GM21360 (cell line): Measurements from ENCODE around the gene FAM20C.

Source experiments
- ATAC-seq: cut with Tn5 transposase; IDR thresholded peaks from one replicate; pipeline ENCODE4 v1.9.1; 2021; ENCODE audit warnings: mild to moderate bottlenecking, moderate library complexity; ENCODE audit not compliant: unreplicated experiment

The FAM20C gene

DNA sequence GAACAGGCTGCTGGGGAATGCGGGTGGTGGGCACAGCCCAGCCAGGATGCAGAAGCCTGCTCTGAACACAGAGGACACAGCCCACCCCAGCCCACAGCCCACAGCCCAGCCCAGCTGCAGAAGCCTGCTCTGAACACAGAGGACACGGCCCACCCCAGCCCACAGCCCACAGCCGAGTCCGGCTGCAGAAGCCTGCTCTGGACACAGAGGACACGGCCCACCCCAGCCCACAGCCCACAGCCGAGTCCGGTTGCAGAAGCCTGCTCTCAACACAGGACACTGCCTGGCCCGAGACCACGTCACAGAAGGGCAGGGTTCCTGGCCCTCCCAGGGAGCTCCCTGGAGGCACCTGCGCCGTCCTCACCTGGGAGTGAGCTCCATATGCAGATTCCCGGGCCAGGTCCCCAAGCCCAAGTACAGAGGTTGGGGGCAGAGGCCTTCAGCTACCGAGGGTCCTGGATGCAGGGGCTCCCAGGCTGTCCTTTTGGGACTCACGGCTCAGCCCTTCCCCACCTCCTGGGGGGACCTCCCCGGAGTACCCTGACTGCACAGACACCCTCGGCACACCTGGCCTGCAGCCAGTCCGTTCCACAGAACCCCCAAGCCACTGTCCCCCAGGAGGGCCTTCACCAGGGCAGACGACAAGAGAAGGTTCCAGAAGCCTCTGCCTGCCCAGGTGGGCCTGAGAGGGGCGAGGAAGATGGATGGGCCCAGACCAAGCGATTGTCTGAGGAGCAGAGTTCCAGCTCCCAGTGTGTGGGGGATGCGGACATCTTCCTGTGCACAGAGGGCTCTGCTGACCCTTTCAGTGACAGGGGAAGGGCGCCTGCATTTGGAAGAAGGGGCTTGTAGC, 73.9 kb downstream of the FAM20C start:
- no peak for ATAC-seq

DNA sequence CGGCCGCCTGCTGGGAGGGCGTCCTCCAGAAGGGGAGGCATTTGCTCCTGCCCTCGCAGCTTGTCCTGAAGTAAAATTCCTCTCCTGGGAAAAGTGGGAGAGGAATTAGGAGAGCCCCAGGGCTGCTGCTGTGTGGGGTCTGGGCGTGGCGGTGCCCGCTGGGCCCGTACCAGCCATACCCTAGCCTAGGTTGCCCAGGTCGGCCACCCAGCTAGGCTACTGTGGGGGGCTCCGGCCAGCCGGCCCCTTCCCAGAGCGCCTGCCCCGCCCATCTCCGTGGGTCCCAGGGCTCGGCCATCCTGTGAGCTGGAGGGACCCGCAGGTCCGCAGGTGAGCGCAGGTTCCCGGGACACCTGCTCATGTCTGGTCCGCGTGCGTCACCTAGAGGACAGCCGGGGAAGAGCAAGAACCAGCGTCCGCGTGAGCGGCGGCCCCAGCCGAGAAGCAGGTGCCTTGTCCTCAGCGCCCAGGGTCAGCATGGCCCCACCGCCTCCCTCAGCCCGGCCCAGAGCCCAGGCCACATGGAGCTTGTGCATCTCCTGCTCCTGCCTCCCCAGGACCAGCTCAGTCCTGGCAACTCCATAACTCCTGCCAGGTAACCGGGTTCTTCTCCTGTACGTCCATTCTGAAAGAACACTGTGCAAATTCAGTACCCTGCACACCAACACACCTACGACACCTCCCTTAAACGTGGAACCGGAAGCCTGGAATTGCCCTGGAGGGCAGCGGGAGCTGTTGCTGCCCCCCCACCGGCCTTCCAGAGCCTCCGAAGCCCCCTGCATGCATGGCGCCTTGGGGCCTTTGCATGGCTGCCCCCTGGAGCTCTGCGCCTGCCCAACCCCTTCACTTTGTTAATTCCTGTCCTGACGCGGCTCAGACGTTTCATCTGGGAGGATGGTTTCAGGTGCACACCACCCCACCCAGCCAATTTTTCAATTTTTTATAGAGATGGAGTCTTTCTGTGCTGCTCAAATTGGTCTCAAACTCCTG, 74.8 kb downstream of the FAM20C start:
- ATAC-seq: no peak

DNA sequence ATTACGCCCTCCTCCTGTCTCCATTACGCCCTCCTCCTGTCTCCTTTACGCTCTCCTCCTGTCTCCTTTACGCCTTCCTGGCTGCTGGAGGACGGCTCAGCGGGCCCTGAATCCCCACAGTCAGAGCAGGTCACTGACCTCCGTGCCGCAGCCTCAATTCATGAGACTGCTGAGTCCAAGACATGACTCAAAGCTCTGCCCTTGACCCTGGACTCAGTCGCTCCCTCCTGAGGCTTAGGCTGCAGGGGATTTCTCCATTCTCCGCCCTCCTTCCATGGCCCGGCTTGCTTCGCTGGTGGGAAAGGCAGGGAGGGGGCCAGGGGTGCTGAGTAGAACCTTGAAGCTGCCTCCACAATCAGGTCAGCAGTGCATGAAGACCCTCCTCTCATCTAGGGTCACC, 76.6 kb downstream of the FAM20C start:
- ATAC-seq: no peak

DNA sequence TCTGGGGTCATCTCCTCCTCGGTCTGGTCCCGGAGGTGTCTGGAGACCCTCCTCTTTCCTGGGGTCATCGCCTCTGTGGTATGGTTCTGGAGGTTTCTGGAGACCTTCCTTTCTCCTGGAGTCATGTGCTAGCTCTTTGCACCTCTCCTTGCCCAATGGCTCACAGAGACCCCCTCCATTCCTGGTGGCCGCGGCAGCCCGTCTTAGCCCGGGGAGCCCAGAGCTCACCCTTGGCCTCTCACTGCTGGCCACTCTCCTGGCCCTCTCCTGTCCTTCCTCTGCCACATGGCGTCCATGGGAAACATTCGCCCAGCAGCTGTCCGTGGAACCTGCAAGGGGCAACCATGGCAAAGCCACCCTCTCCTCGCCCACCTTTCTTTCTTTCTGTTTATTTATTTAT, 77.3 kb downstream of the FAM20C start:
- no peak for ATAC-seq

DNA sequence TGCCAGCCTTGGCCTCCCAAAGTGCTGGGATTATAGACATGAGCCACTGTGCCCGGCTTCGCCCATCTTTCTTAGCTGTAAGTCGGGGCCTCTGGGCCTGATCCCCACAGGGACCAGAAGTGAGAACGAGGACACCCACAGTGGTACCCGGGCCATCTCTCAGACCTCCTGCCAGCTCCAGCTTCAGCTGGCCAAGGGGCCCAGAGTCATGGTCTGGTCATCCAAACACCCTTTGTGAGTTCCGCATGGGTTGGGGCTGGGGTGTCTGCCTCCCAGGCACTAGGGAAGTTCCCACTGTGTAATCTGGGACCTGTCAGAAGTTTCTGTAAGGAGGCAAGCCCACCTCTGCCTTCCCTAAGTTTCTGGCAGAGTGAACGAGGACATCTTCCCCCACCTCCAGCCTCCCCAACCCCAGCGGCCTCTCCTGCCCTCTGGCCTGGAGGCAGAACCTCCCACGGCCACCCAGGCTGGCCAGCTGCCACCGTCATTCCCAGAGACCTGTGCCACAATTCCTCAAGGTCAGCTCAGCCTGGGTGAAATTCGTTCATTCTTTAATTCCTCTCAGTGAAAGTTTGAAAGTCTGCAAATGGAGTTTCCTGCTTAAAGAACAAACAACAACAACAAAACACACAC, 78.1 kb downstream of the FAM20C start:
- no peak for ATAC-seq

DNA sequence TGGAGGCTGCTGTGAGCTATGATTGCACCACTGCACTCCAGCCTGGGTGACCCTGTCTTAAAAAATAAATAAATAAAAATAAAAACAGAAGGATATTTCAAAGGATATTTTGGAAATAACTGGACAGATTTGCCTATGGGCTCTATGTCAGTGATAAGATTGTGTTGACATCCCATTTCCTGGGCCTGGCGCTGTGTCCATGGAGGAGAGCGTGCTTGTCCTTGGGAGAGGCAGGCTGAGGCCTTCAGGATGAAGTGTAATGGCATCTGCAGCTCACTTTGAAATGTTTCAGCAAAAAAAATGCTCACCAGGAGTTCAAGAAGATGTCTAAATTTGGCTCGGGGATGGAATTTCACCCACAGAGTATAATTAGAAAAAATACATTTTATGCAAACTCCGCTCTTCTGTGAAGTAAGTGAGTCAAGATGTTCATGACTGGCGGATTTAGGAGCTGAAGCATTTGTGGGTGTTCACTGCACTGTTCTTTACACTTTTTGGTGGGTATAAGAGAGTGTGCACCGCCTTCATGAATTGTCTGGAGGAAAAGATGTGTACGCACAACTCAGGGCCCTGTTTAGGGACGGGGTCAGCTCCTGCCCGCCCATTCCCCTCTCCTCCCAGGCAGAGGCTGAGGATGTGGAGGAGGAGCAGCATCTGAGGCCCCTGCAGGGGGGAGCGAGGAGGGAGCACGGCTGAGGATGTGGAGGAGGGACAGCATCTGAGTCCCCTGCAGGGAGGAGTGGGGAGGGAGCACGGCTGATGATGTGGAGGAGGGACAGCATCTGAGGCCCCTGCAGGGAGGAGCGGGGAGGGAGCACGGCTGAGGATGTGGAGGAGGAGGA, 79.1 kb downstream of the FAM20C start:
- no peak for ATAC-seq

DNA sequence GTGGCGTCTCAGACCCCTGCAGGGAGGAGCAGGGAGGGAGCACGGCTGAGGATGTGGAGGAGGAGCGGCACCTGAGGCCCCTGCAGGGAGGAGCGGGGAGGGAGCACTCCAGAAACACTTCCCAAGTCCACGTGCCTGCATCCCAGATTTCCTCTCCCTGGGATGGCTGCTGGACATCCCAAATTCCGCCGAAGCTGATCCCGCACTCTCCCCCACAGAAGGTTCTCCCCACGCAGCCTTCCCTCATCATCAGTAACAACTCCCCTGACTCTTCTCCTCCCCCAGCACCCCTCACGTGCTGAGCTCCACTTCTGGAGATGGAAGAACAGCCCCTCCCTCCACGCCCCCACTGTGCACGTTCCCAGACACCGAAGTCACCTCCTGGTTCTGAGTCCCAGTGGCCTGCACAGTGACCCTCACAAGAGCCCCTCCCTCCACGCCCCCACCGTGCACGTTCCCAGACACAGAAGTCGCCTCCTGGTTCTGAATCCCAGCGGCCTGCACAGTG, 79.8 kb downstream of the FAM20C start:
- ATAC-seq: no peak

DNA sequence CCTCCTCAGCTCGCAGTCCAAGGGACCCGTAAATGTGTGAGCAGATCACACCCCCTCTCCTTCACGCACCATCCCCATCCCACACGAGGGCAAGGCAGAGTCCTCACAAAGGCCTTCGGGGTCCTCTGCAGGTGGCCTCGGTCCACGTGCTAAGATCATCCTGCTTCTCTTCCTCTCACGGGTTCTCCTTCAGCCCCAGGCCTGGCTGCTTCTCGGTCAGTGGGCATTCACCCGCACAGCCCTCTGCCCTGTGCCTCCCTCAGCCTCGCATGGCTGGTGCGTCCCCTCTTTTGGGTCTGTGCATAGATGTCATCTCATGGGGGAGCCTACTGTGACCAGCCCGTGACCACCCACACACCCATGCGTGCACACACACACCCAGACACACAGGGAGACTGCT, 80.3 kb downstream of the FAM20C start:
- ATAC-seq: no peak

DNA sequence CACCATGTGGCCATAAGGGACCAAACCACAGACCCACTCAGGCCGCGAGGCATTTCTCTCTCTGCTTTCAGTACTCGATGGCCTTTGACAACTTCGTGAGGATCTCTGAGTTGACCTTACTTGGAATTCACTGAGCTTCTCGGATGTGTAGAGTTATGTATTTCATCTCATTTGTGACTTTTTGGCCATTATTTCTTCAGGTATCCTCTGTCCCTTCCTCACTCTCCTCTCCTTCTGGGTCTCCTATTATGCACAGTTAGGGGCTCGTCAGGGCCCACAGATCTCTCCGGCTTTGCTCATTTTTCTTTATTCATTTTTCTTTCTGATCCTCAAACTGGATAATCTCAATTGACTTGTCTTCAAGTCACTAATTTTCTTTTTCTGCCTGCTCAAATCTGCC, 81.0 kb downstream of the FAM20C start:
- ATAC-seq: no peak

DNA sequence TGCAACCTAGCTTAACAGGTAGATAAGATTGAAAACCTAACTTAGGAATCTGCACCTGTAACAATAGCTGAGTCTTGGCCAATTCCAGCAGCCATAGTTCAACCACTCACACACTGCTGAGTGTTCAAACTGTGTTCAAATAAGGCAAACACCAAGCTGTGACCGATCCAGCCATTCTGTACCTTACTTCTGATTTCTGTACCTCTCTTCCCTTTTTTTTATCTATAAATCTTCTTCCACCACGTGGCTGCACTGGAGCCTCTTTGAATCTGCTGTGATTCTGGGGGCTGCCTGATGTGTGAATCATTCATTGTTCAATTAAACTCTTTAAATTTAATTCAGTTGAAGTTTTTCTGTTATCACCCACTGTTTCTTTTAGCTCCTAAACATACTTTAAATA, 81.9 kb downstream of the FAM20C start:
- no peak for ATAC-seq

DNA sequence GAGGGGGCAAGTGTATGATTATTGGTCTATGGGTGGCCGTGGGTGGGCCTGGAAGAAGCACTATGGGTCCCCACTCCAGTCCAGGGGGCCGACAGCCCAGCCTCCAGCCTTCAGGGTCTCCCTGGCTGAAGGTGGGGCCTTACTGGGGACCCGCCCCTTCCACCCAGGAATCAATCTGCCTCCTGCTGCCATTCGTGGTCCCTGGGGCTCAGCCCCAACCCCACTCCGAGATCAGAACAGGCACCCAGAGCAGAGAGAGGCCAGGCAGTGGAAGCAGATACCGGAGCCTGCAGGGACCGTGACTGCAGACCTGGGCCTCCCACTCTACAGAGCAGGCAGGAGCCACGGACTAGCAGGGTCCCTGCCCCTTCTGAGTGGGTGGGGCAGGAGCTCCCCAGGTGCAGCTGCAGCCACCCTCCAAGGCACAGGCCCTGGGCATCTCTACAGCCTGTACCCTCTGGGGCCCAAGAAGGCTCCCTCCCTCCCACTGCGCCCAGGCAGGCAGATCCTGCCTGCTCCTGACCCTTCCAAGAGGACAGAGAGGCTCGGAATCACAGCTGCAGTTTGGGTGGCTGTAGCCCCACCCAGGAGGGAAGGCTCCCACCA, 84.0 kb downstream of the FAM20C start:
- ATAC-seq: no peak

DNA sequence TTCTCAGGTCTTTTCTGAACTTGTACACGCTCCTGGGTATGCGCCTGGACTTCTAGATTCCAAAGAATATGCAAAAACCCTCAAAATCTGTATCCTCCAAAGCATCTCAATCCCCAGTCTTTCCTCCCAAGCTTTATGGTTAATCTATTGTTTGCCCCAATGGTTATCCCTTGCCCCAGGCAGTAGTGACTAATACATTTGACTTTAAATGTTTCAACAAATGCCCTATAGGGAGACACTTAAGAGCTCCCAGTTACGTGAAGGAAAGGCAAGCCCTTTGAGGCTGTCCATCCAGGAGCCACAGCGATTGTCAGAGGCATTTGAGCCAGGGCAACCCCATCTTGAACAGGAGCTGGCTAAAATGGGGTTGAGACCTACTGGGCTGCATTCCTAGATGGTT, 84.9 kb downstream of the FAM20C start:
- no peak for ATAC-seq

DNA sequence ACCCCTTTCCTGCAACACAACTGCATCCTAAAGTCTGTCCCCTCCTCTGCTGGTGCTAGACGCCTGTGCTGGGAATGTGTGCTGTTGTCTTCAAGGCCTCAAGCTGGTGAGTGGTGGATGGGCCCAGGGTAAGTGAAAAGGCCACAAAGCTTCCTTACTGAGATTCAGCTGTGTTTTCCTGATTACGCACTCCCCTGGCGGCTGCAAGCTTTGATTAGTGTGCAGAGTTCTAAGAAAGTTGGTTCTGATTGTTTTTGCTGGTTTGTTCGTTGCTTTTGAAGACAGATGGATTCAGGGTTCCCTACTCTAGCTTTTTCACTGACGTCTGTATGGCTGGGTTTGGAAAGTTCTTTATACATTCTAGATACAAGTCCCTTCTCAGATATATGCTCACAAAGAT, 85.7 kb downstream of the FAM20C start:
- no peak for ATAC-seq

DNA sequence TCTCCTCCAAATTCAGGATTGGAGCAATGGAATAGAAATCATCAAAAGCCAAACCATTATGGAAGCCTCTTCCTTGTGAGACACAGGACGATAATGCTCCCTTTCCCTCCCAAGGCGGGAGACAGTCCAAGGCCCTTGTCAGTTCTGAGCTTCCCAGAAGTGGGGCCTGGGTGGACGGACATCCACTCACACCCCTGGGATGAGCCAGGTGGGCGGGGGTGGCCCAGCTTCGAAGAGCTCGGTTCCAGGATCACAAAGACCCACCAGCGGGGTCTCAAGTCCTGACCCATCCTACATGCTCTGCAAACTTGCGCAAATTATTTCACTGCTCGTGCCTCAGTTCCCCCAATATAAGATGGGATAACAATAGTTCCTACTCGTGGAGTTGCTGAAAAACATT, 87.5 kb downstream of the FAM20C start:
- ATAC-seq: no peak

DNA sequence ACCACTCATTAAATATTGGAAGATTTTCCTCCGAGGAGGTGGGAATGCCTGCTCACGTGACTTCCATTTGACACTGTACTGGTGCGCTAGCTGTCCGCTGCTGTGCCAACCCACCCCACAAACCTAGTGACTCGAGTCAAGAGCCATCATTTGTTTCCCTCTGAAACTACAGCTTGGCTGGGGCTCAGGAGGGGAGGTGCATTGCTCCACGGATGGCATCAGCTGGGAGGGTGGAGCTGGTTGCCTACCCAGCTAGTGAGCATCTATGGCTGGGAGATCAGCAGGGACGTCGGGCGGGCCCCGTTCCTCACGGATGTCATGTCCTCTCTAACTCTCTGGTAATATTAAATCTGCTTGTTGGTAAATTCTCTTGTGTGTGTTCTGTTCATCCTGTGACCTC, 88.1 kb downstream of the FAM20C start:
- no peak for ATAC-seq

DNA sequence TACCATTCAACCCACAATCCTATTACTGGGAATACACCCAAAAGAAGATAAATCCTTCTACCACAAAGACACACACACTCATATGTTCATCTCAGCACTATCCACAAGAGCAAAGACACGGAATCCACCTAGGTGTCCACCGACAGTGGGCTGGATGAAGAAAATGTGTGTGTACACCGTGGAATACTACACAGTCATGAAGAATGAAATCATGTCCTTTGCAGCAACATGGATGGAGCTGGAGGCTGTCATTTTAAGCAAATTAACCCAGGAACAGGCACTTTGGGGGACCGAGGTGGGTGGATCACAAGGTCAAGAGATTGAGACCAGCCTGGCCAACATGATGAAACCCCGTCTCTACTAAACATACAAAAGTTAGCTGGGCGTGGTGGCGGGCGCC, 89.3 kb downstream of the FAM20C start:
- no peak for ATAC-seq

DNA sequence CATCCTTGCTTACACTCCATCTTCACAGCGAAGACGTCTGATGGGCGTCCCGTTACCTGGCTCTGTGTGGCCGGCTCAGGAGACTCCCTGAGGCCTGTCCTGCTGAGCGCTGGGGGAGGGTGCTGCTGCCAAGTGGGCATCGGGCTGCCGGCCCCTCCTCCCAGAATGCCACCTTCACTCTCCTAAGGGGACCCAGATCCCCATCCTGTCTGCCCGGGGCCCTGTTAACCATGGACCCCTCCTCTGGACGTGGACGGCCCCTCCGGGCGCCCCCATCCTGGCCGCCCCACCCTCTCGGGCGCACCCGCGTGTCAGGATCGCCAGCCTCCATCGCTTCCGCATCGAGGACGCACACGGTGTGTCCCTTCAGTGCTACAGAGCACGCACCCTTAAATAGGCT, 90.2 kb downstream of the FAM20C start:
- no peak for ATAC-seq

DNA sequence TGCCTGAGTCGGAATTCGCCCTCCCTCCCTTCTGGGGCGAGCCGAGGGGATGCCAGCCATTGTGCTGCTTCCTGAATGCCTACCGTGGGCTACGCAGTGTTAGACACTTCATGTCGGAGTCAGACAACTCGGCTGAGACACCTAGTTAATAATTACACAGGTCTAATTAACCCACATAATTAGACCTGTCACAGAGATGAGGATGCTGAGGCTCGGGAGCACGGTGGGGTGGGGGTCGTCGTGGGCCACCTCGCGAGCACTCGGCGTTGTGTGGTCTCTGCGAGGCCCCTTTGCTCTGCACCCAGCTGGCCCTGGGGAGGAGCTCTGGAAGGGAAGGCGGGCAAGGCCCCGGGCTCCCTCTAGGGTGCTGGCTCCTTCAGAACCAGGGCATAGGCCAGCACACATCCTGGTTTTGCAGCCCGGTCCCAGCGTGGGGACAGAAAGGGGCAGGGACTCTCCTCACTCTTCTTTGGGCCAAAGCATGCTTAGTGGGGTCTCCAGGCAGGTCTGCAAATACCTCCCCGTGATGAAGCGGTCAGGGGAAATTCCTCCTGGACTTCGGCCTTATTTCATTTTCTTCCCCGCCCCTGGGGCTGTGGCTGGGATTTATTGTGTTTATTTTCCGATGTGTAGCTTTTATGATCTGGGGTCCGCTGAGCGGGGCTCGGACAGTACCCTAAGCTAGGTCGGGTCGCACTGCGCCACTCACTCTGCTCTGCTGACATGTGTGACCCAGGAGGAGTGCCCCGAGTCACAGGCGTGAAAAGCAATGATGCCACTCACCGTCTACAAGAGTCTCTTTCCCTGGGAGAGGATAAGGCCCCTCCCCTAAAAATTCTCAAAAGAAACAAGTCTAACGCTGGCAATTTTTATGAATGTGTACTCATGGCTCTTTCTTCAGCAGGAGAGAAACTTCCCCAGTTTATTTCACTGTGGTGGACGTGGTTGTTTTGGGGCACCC, 92.7 kb downstream of the FAM20C start:
- ATAC-seq: no peak

DNA sequence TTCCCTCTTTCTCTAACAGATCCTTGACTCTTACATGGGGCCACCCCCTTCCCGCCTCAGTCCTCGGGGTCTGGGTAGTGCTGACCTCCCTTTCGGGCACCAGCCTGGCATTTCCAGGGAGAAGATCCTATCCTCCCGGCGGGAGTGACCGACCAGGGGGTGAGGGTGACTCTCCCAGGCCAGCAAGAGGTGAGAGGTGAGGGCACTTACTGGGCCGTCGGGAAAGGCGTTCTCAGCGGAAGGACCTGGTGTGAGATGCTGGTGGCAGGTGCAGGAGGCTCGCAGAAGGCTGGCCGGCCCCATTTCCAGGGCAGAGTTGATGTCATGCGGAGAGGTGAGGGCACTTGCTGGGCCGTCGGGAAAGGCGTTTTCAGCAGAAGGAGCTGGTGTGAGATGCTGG, 93.4 kb downstream of the FAM20C start:
- ATAC-seq: no peak
